ENCODE data around the gene LSM3.

The LSM3 gene

DNA sequence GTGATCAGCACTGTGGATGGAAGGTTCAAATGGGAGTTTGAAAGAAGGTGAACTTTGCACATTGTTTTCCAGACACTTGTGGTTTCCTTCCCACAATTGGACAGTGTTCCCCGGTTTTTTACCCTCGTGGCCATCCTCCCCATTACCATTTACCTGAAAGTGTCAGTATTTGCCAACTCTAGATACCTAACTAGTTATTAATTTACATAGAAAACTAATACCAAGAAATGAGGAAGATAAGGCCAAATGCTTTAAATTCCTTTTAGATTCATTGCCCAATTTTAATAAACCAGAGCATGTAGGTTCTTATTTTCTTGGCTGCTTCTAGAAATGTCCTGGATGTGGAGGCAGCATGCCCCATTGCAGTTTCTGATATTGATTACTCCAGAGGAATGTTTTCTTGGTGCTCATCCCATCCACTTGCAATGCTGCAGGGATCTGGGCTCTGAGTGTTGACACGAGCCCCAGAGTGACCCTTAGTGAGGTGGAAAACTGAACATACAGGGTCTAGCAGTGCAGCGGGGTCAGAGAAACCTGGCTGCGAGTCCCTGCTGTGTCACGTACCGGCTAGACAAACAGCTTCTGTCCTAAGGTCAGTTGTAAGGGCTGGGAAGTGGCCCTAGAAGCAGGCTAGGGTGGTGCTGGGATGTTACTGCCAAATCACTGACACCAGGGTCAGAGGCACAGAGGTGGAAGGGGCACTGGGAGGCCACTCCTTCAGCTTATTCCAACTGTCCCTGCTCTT lies 23.5 kb downstream of the LSM3 start:
- no peak for FAIRE-seq

- FAIRE-seq, result no peak
These were observed 24.4 kb downstream of the LSM3 start for GRCh38 chr3:14202874-14203520.

- FAIRE-seq, result no peak
These were observed 25.0 kb downstream of the LSM3 start for GRCh38 chr3:14203521-14204079.

- FAIRE-seq, result no peak
These were observed 26.1 kb downstream of the LSM3 start for GRCh38 chr3:14204515-14205284.

- FAIRE-seq, result no peak
These were observed 28.0 kb downstream of the LSM3 start for GRCh38 chr3:14206548-14207177.

DNA sequence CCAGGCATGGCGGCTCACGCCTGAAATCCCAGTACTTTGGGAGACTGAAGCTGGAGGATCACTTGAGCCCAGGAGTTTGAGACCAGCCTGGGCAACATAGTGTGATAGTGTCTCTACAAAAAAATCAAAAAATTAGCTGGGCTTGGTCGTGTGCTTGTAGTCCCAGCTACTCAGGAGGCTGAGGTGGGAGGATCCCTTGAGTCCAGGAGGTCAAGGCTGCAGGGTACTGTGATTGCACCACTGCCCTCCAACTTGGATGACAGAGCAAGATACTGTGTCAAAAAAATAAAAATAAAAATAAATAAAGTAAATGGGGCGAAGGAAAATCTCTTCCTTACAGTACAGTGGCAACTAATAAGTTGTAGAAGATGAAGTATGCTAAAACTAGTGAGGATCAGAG lies 29.6 kb downstream of the LSM3 start:
- no peak for FAIRE-seq

- no peak for FAIRE-seq
These were observed 30.4 kb downstream of the LSM3 start for GRCh38 chr3:14208977-14209394.

- no peak for FAIRE-seq
These were observed 31.1 kb downstream of the LSM3 start for GRCh38 chr3:14209581-14210289.

GRCh38 chr3:14210290-14210688 lies 31.7 kb downstream of the LSM3 start:
- no peak for FAIRE-seq

DNA sequence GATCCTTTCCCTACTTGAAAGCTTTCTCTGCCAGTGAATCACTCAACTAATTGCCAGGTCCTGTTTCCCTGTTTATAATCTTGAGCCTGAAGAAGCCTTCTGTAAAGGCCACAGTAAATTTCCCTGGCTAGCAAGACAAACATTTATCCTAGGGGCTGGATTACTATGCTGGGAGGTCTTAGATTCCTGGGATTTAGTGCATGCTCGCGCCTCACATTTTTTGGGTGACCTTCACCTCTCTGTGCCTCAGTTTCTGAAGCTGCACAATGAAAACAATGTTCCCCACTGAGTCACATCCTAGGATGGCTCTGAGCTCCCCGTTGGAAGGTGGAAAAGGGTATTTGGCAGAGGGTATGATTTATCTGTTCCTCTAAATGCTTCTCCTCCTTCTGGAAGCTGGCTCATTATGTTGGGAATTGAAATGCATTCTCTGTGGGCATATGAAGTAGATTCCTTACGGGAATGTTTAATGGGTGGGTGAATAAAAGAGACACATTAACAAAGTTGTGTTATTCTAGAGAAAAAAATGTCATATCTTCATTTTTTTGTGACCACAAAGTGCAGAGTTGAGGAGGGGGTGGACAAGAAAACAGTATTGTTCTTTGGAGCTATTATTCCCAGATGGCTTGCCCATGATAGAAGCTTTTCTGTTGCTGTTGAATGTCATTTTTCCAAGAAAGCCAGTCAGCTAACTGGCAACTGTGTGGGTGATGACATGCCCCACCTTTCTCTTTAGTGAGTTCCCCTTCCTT lies 32.4 kb downstream of the LSM3 start:
- no peak for FAIRE-seq

DNA sequence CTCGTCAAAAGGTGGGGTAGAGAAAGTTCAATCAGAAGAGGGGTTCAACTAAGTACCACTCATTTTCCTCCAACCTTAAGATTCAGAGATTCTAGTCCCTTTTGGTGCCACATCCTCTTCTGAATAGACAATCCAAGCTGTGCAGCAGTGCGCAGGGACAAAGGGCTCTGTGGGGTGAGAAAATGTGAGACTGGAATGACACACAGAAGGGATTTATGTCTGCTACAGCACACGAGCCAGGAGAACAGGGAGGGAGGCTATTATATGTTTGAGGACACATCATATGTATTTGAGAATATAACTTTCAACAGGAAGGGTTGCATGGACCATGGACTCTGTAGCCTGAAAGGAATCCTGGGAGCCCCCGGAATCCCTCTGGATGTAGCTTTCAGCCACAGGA lies 33.0 kb downstream of the LSM3 start:
- FAIRE-seq, result no peak

DNA sequence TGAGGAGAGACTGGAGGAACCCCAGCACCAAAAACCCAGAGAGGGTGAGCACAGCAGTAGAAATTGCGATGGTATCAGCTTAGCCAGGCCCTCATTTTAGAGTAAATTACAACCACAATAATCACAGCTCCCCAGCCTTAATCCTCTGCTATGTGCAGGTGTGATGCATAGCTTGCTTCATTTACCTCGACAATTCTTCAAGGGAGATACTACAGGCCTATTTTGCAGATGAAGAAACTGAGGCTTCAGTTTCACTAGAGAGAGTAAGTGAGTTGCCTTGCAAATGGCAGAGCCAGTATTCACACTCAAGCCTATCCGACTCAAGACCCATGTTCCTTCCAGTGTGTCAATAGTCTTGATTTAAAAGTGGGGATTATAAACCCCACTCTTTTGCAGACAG lies 33.4 kb downstream of the LSM3 start:
- FAIRE-seq, result no peak

DNA sequence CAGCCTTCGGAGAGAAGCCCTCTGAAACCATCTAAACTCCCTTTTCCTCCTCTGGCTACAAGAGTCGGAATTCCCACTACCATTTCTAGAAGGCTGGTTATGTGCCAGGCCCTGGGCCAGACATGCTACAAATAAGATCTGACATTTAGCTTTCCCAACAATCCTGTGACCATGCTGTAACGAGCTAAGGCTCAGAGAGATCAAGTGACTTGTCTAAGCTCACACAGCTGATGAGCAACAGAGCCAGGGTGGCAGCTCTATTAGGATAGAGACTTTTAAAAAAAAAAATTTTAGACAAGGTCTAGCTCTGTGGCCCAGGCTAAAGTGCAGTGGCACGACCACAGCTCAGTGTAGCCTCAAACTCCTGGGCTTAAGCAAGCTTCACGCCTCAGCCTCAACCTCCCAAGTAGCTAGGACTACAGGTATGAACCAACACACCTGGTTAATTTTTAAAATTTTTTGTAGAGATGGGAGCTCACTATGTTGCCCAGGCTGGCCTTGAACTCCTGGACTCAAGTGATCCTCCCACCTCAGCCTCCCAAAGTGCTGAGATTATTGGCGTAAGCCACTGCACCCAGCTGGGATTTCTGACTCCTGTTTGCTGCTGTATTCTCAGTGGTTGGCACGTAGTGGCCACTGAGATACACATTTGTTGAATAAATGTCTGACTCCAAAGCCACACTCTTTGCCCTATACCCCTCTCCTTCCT lies 34.6 kb downstream of the LSM3 start:
- no peak for FAIRE-seq

- FAIRE-seq, result no peak
These were observed 36.1 kb downstream of the LSM3 start for GRCh38 chr3:14214764-14215163.

DNA sequence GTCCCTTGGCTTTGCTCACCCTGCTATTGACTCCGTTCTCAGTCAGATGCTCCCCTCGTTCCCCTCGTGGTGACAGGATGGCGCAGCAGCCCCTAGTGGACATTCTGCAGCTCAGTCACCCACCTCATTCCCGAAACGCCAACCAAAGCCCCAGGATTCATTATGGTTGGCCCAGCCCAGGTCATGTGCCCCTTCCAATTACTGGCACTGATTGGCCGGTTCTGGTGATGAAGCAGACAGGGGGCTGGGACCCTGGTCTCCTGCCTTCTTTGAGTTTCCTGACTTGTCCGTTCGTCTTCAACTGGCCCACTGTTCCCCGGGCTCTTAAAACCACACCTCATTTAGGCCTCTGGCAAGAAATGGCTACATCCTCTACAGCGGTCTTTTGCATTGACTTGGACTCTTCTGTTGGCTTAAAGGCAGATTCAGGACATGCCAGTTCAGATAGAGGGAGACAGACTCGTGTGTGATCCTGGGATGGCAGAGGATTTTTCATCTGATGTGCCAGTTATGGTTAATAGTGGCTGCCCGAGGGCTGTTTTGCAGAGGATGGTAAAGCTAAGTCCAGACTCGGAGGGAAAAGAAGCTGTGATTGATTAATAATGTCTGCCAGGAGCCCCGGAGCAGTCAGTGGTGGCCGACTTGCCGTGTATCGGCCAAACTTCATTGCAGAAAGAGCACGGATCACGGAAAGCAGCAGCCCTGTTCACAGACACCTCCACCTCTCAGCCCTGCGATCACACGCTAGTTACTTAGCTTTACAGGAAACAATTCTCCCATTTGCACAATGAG lies 37.8 kb downstream of the LSM3 start:
- no peak for FAIRE-seq

DNA sequence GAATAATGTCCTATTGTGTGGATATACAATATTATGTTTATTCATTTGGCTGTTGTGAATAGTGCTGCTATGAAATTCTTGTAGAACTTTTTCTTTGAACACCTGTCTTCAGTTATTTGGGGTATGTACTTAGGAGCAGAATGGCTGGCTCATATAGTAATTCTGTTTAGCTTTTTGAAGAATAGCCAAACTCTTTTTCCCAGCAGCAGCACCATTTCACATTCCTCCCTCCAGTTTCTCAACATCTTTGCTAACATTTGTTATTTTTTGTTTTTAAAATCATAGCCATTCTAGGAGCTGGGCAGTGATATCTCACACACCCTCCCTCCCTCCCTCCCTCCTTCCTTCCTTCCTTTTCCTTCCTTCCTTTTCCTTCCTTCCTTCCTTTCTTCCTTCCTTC lies 39.7 kb downstream of the LSM3 start:
- no peak for FAIRE-seq

DNA sequence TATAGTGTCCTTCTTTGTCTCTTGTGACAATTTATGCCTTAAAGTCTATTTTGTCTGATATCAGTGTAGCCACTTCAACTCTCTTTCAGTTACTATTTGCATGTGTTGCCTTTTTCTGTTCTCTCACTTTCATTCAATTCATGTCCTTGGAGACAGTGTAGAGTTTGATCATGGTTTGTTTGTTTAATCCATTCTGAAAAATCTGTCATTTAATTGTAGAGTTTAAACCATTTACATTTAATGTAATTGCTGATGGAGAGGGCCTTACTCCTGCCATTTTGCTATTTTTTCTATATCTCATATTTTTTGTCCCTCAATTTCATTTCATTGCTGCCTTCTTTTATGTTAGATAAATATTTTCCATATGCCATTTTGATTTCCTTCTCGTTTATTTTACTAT lies 42.3 kb downstream of the LSM3 start:
- FAIRE-seq, result no peak

DNA sequence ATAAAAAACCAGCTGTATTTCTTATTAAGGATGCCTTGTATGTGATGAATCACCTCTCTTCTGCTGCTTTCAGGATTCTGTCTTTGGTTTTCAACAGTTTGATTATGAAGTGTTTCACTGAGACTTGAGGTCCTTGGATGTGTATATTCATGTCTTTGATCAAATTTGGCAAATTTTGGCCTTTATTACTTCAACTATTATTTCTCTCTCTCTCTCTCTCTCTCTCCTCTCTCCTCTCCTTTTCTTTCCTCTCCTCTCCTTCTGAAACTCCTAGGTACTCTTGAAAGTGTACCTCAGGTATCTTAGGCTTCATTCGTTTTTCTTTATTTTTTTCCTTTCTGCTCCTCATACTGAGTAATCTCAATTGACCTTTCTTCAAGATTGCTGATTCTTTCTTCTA lies 43.3 kb downstream of the LSM3 start:
- FAIRE-seq, result no peak

- no peak for FAIRE-seq
These were observed 43.8 kb downstream of the LSM3 start for GRCh38 chr3:14222457-14222856.

DNA sequence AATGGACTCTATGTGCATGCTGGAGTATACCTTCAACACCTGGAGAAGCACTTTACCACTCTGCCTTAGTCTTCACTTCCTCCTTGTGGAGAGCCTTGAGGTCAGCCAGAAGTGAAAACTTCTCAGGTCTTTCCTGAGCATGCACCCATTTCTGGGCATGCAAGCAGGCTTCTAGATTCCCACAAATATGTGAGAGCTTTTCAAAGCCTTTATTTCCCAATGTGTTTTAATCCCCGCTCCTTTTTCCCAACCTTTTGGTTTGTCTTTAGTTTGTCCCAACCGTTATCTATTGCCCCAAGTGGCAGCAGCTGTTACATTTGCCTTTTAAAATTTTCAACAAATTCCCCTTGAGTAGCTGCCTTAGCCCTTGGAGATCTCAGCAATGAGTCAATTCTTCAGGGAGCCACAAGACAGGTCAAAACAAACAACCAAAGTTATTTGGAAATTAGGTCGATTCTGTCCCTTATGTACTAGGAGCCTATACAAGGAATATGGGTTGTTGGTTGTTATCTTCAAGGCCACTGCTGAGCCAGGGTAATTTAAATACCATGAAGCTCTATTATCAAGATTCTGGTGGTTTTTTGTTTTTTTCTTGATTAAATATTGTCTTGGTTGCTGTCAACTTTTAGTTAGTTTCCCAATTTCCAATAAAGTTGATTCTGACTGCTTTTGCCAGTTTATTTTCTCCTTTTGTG lies 44.4 kb downstream of the LSM3 start:
- FAIRE-seq, result no peak
